Activated CD4-positive, alpha-beta T cell treated with anti-CD3 and anti-CD28 coated beads, Interleukin-2, amount 50 U/mL, for 1 hour (primary cell): Measurements from ENCODE around the gene MRPS16.
"Not testable (repeated sequence)": the region's sequence is repeated elsewhere in the genome, so short reads cannot be mapped to it uniquely, and the experiment has no call there.

Source experiments
- DNase-seq: peaks from one replicate; pipeline ENCODE4 v3.0.0-alpha.2; 2020

The MRPS16 gene

DNA sequence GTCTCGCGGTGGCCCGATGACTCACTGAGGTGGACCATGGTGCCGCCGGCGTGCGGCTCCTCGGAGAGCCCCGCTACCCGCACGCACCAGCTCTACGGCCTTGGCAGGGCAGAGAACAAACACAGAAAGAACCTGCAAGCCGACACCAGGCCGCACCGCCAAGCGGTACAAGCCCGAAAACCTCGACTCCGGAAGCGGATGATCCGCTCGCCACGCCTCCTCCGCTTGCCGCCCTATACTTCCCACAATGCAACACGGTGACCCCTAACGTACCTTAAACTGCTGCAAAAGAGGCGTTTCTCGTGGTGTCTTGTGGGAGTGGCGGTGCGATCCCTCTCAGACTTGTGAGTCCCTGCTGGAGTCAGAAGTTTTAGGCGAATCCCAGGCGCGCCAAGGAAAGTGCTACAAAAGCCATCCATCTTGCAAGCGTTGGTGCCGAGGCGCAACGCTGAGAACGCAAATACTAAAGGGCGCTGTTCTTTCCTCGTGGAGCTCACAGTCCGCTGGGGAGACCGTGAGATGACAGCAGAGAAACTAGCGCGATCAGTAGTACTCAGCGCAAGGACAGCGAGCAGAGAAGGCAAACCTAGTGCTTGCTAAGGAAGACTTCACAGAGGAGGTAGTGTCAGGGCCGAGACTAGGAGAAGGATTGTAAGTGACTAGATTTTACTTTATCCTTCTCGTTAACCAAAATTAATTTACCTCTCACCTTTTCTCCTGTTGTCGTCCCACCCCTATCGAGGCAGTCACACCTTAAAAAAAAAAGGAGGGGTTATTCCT is at the start of gene MRPS16:
Gene MRPS16, minus strand, starts transcription at position 200 of the 780 bp plus-strand sequence. Its CDS starts 162 bp downstream, at position 38.
- peak; percentile 89 for DNase-seq

GRCh38 chr10:73296946-73297345 is 44.5 kb upstream of the MRPS16 start:
- no peak for DNase-seq

GRCh38 chr10:73293461-73293860 is 41.0 kb upstream of the MRPS16 start:
- DNase-seq = no peak

DNA sequence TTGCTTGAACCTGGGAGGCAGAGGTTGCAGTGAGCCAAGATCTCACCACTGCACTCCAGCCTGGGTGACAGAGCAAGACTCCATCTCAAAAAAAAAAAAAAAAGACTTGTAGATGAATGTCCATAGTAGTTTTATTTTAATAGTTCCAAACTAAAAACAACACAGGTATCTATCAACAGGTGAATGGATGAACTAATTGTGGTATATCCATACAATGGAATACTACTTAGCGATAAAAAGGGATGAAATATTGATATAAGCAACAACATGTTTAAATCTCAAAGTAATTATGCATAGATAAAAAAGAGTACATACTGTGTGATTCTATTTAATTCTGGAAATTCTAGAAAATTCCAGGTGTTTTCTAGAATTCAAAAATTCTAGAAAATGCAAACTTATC is 37.5 kb upstream of the MRPS16 start:
- DNase-seq = no peak

DNA sequence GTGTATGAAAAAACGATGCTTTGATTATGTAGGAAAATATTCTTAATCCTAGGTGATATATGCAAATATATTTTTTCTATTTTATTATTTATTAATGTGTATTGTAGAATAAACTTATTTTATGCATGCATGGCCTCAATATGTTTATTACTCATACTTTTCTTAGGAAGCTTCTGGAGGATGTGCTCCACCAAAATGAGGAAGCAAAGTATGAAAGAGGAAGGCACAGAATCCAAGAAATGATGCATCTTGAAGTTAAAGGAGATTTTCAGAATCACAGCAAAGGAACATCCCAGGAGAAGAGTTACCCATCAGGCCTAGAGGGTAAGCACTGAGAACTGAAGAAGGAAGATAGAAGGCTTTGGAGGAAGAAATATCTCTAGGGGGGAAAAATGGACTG is 35.0 kb upstream of the MRPS16 start:
- DNase-seq = no peak

- no peak for DNase-seq
Measured at GRCh38 chr10:73281097-73281496, 28.7 kb upstream of the MRPS16 start.

DNA sequence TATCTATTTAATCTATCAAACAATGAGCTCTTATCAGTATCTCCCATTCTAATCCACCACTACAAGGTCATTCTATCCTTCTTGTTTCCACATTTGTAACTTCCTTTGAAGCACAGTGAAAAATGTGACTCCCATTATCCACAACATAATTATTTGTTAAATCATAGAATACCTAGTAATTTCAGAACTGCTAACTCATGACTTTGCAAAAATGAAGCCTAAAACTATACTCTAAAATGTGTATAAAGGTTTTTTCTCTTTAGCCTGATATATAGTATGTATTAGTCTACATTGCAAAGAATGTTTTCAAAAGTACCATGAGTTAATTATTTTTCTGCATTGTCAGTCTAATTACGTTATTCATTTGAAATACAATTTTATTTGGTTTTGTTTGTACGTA is 12.0 kb upstream of the MRPS16 start:
- DNase-seq = no peak

DNA sequence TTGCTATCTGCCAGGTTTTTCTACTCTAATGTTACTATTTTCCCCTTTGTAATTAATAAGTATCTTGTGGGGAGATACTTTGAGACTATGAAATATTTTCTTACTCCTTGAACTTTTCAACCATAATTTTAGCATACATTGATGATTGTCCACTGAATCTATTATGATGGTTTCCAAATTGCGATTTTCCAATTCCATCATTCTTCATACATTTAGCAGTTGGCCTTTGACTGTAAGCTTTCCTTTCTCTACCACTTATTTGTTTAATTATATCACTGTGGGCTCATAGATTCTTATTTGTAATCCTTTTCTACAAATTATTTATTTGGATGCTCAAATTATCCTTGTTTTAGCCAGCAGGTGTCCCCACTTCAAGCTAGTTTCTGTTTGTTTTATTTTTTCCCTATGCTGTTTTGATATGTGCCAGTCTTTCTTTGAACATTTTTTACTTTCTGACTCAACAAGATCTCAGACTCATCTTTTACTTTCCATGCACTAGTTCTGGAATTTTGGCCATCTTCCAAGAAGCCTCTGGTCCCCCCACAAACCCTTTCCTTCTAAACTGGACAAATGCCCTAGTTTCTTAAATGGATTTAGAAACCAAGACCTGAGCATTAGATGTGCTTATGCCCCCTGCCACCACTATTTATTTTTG is 11.4 kb upstream of the MRPS16 start:
- DNase-seq = no peak

- no peak for DNase-seq
Measured at GRCh38 chr10:73262880-73263555, 10.6 kb upstream of the MRPS16 start.

DNA sequence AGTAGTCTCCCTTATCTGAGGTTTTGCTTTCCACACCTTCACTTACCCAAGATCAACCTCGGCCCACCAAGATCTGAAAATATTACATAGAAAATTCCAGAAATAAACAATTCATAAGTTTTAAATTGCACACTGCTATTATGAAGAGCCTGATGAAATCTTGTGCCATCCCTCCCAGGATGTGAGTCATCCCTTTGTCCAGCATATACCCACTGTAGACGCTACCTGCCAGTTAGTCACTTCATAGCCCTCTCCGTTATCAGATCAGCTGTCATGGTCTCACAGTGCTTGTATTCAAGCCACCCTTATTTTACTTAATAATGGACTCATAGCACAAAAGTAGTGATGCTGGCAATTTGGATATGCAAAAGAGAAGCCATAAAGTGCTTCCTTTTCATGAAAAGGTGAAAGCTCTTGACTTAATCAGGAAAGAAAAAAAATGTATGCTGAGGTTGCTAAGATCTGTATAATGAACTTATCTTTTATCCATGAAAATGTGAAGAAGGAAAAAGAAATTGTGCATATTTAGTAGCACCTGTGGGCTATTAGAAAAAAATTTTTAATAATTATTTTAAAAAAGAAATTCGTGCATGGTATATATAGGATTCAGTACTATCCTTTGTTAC is 9.8 kb upstream of the MRPS16 start:
- no peak for DNase-seq

DNA sequence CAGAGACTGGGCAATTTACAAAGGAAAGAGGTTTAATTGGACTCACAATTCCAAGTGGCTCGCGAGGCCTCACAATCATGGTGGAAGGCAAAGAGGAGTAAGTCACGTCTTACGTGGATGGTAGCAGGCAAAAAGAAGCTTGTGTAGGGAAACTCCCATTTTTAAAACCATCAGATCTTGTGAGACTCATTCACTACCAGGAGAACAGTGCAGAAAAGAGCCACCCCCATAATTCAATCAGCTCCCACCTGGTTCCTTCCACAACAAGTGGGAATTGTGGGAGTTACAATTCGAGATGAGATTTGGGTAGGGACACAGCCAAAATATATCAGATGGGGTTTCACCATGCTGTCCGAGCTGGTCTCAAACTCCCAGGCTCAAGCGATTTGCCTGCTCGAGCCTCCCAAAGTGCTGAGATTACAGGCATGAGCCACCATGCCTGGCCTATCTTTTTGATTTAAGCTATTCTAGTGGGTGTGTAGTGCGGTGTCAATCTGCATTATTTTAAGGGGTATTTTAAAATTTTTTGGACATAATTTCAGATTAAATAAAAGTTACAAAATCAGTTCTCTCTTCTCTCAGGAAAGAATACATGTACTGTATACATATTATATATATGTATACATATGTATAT is 9.0 kb upstream of the MRPS16 start:
- no peak for DNase-seq

DNA sequence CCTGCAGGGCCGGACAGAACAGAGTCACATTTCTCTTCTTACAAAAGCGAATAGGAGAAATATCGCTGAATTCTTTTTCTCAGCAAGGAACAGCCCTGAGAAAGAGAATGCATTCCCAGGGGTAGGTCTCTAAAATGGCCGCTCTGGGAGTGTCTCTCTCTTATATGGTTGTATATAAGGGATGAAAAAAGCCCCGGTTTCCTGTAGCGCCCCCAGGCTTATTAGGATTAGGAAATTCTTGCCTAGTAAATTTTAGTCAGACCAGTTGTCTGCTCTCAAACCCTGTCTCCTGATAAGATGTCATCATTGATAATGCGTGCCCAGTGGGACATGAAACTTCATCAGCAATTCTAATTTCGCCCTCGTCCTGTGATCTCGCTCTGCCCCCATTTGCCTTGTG is 6.2 kb upstream of the MRPS16 start:
- DNase-seq = not testable (repeated sequence)

- DNase-seq = no peak
Measured at GRCh38 chr10:73253225-73253555, 746 bp upstream of the MRPS16 start.

- no peak for DNase-seq
Measured at GRCh38 chr10:73251683-73252444, 580 bp downstream of the MRPS16 start.

- DNase-seq = no peak
Measured at GRCh38 chr10:73248259-73248724, 4.2 kb downstream of the MRPS16 start.

GRCh38 chr10:73247509-73248258 is 4.8 kb downstream of the MRPS16 start:
- DNase-seq = no peak

GRCh38 chr10:73246646-73247508 is 5.6 kb downstream of the MRPS16 start, which contains the start of gene DNAJC9:
Gene DNAJC9 (minus strand): TSS chr10:73247255. CDS start chr10:73247189, 66 bp downstream.
- DNase-seq = peak; percentile 98

DNA sequence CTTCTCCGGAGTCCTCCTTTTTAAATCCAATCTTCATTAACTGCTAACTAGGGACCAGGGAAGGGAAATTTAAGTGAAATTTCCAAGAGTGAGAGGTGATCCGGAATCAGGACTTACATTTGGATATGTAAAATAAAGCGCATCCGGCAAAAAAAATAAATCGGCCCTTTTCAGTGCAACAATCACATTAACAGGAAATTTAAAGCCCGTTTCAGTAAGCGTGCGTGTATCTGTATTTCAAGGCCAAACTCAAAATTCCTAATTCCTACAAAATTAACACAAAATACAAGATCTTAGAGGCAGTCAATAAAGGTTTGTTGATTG is 6.2 kb downstream of the MRPS16 start:
- DNase-seq = no peak

GRCh38 chr10:73244866-73245477 is 7.5 kb downstream of the MRPS16 start:
- DNase-seq = no peak

GRCh38 chr10:73239908-73240307 is 12.5 kb downstream of the MRPS16 start:
- no peak for DNase-seq
